NCI-H524 treated with DMSO at 0.1 percent for 48 hours (cell line): ENCODE results near the gene MAN1A2.
"Not testable (repeated sequence)": the region's sequence is repeated elsewhere in the genome, so short reads cannot be mapped to it uniquely, and the experiment has no call there.

Source experiments
- DNase-seq: peaks from one replicate; lab custom pipeline; 2025; lab: John Stamatoyannopoulos, UW

Gene MAN1A2

GRCh38 chr1:117403597-117403996 is 36.3 kb downstream of the MAN1A2 start:
- DNase-seq: no peak

- DNase-seq: no peak
Measured at GRCh38 chr1:117405042-117405441, 37.8 kb downstream of the MAN1A2 start.

- DNase-seq: no peak
Measured at GRCh38 chr1:117412472-117412871, 45.2 kb downstream of the MAN1A2 start.

- DNase-seq: no peak
Measured at GRCh38 chr1:117413412-117413811, 46.2 kb downstream of the MAN1A2 start.

GRCh38 chr1:117414943-117415342 is 47.7 kb downstream of the MAN1A2 start:
- no peak for DNase-seq

- DNase-seq: no peak
Measured at GRCh38 chr1:117416004-117416403, 48.8 kb downstream of the MAN1A2 start.

- no peak for DNase-seq
Measured at GRCh38 chr1:117416546-117417125, 49.4 kb downstream of the MAN1A2 start.

GRCh38 chr1:117425050-117425734 is 57.9 kb downstream of the MAN1A2 start:
- DNase-seq: no peak

- DNase-seq: no peak
Measured at GRCh38 chr1:117427297-117427696, 60.0 kb downstream of the MAN1A2 start.

GRCh38 chr1:117433943-117434342 is 66.7 kb downstream of the MAN1A2 start:
- DNase-seq: no peak

GRCh38 chr1:117436513-117436912 is 69.3 kb downstream of the MAN1A2 start:
- DNase-seq: no peak

- DNase-seq: no peak
Measured at GRCh38 chr1:117447661-117448060, 80.4 kb downstream of the MAN1A2 start.

GRCh38 chr1:117452216-117452615 is 85.0 kb downstream of the MAN1A2 start:
- DNase-seq: no peak

- no peak for DNase-seq
Measured at GRCh38 chr1:117453958-117454357, 86.7 kb downstream of the MAN1A2 start.

- DNase-seq: not testable (repeated sequence)
Measured at GRCh38 chr1:117458410-117458809, 91.2 kb downstream of the MAN1A2 start.

- DNase-seq: no peak
Measured at GRCh38 chr1:117466761-117467160, 99.5 kb downstream of the MAN1A2 start.

- DNase-seq: no peak
Measured at GRCh38 chr1:117467336-117467735, 100.1 kb downstream of the MAN1A2 start.

- DNase-seq: no peak
Measured at GRCh38 chr1:117473063-117473462, 105.8 kb downstream of the MAN1A2 start.

- DNase-seq: not testable (repeated sequence)
Measured at GRCh38 chr1:117475495-117475894, 108.2 kb downstream of the MAN1A2 start.

- no peak for DNase-seq
Measured at GRCh38 chr1:117479086-117479485, 111.8 kb downstream of the MAN1A2 start.

GRCh38 chr1:117481410-117481809 is 114.2 kb downstream of the MAN1A2 start:
- no peak for DNase-seq

- no peak for DNase-seq
Measured at GRCh38 chr1:117493906-117494305, 126.7 kb downstream of the MAN1A2 start.

GRCh38 chr1:117495068-117495467 is 127.8 kb downstream of the MAN1A2 start:
- DNase-seq: no peak

GRCh38 chr1:117499071-117499470 is 131.8 kb downstream of the MAN1A2 start:
- DNase-seq: no peak
